Jurkat, Clone E6-1 (cell line): ENCODE measurements around the gene PKD2L1.
A peak's percentile ranks its signal among the peaks of the same experiment; 100 is the strongest.

Source experiments
- DNase-seq: peaks from one replicate; pipeline ENCODE4 v3.0.0-alpha.2; 2011; ENCODE audit warnings: low read depth, low spot score
- H3K4me3 ChIP-seq: 2 replicates; pipeline ENCODE4 v1.5.1; 2011; ENCODE audit warnings: mild to moderate bottlenecking, low read length, control low read depth, moderate library complexity

PKD2L1 gene

GRCh38 chr10:100340948-100341847 lies 11.2 kb upstream of the PKD2L1 start:
- no peak overlapping the region for H3K4me3 ChIP-seq
- no peak for DNase-seq

- no peak for DNase-seq
These were observed 9.2 kb upstream of the PKD2L1 start for GRCh38 chr10:100339236-100339635.

GRCh38 chr10:100338434-100339036 lies 8.5 kb upstream of the PKD2L1 start:
- H3K4me3 ChIP-seq, result no peak overlapping the region
- DNase-seq, result peak; percentile 53

More at GRCh38 chr10:100339236-100339635, 9.2 kb upstream of the PKD2L1 start:
- no peak overlapping the region for H3K4me3 ChIP-seq

- H3K4me3 ChIP-seq, result no peak overlapping the region
- DNase-seq, result no peak
These were observed 4.7 kb upstream of the PKD2L1 start for GRCh38 chr10:100334762-100335161.

GRCh38 chr10:100333661-100334440 lies 3.8 kb upstream of the PKD2L1 start:
- no peak overlapping the region for H3K4me3 ChIP-seq
- DNase-seq, result no peak

- H3K4me3 ChIP-seq, result no peak overlapping the region
- DNase-seq, result no peak
These were observed 3.1 kb upstream of the PKD2L1 start for GRCh38 chr10:100333106-100333505.

GRCh38 chr10:100328198-100328597 lies 1.8 kb downstream of the PKD2L1 start:
- no peak overlapping the region for H3K4me3 ChIP-seq
- no peak for DNase-seq

- DNase-seq, result no peak
- no peak overlapping the region for H3K4me3 ChIP-seq
These were observed 2.4 kb downstream of the PKD2L1 start for GRCh38 chr10:100327718-100328009.

- H3K4me3 ChIP-seq, result no peak overlapping the region
- peak; percentile 34 for DNase-seq
These were observed 2.9 kb downstream of the PKD2L1 start for GRCh38 chr10:100327007-100327717.

- H3K4me3 ChIP-seq, result no peak overlapping the region
- DNase-seq, result no peak
These were observed 4.9 kb downstream of the PKD2L1 start for GRCh38 chr10:100325158-100325557.

- no peak overlapping the region for H3K4me3 ChIP-seq
- DNase-seq, result no peak
These were observed 10.2 kb downstream of the PKD2L1 start for GRCh38 chr10:100319707-100320402.

- H3K4me3 ChIP-seq, result no peak overlapping the region
- no peak for DNase-seq
These were observed 11.8 kb downstream of the PKD2L1 start for GRCh38 chr10:100318207-100318606.

GRCh38 chr10:100315615-100316014 lies 14.4 kb downstream of the PKD2L1 start:
- DNase-seq, result no peak
- no peak overlapping the region for H3K4me3 ChIP-seq

GRCh38 chr10:100311298-100311697 lies 18.7 kb downstream of the PKD2L1 start:
- no peak for DNase-seq

GRCh38 chr10:100307684-100308083 lies 22.3 kb downstream of the PKD2L1 start:
- DNase-seq, result no peak
- H3K4me3 ChIP-seq, result no peak overlapping the region

More at GRCh38 chr10:100311298-100311697, 18.7 kb downstream of the PKD2L1 start:
- no peak overlapping the region for H3K4me3 ChIP-seq

- H3K4me3 ChIP-seq, result no peak overlapping the region
These were observed 23.2 kb downstream of the PKD2L1 start for GRCh38 chr10:100306861-100307260.

GRCh38 chr10:100304414-100304813 lies 25.6 kb downstream of the PKD2L1 start:
- H3K4me3 ChIP-seq, result no peak overlapping the region
- no peak for DNase-seq

More at GRCh38 chr10:100306861-100307260, 23.2 kb downstream of the PKD2L1 start:
- DNase-seq, result no peak

GRCh38 chr10:100303724-100304319 lies 26.2 kb downstream of the PKD2L1 start:
- DNase-seq, result no peak

More at GRCh38 chr10:100303724-100304319, 26.2 kb downstream of the PKD2L1 start:
- no peak overlapping the region for H3K4me3 ChIP-seq
